ENCODE data around the gene PNPLA6. TPM values are rescaled to one million over a fixed set of nuclear protein-coding genes. Genes with fewer than 3 reads are reported as not detected.
A peak's percentile ranks its signal among the peaks of the same experiment; 100 is the strongest.

The PNPLA6 gene
- total and polyA plus RNA-seq, 5 donors from 2014 or later = 6.6 to 106 (median 7.5) TPM

- Histone ChIP-seq H3K36me3 (ENCODE audit: control insufficient read depth, insufficient read depth, low read length) (peaks cover 3% of the 10 kb centered on the region), H3K27me3 (ENCODE audit: control insufficient read depth, insufficient read depth, low read length) (no peaks in the 10 kb centered on the region), H3K27ac (ENCODE audit: insufficient read depth, low read length, poor library complexity, severe bottlenecking) (no peak overlapping the region), H3K4me1 (ENCODE audit: control insufficient read depth, insufficient read depth, low read length, poor library complexity, severe bottlenecking) (peaks cover 16% of the 10 kb centered on the region), H3K9me3 (ENCODE audit: control insufficient read depth in 2 of 2, low read length in 2 of 2) (no peaks in the 10 kb centered on the region), H3K4me3 (ENCODE audit: low read depth, low read length) (no peak overlapping the region)
- H3K36me3 Mint-ChIP-seq = no peaks in the 10 kb centered on the region
- no peak overlapping the region for H3K27ac Mint-ChIP-seq
- peaks cover 4 to 19% (median 12%) of the 10 kb centered on the region in 4 donors for H3K4me1 Mint-ChIP-seq
- peaks cover 0 to 1% (median 0%) of the 10 kb centered on the region in 7 donors for H3K9me3 Mint-ChIP-seq
- no peak for DNase-seq
- ATAC-seq (ENCODE audit: low read depth in 2 of 2) = no peak
- peak overlapping the region in 1 of 4 donors; percentile 96 for H3K4me3 Mint-ChIP-seq
- peaks cover 4% of the 10 kb centered on the region for H3K27me3 Mint-ChIP-seq
These were observed 11.0 kb upstream of the PNPLA6 start for GRCh38 chr19:7524523-7524922.

GRCh38 chr19:7524992-7525739, 10.4 kb upstream of the PNPLA6 start:
- Mint-ChIP-seq H3K27ac (no peak overlapping the region), H3K4me3 (no peak overlapping the region), H3K9me3 (peaks cover 0 to 1% (median 0%) of the 10 kb centered on the region in 7 donors), H3K27me3 (peaks cover 4% of the 10 kb centered on the region), H3K36me3 (peaks cover under 1% of the 10 kb centered on the region), H3K4me1 (peaks cover 4 to 19% (median 12%) of the 10 kb centered on the region in 4 donors)
- no peak for ATAC-seq (ENCODE audit: low read depth in 2 of 2)
- peaks cover 3% of the 10 kb centered on the region for H3K36me3 ChIP-seq (ENCODE audit: control insufficient read depth, insufficient read depth, low read length)
- H3K4me3 ChIP-seq (ENCODE audit: low read depth, low read length) = no peak overlapping the region
- no peaks in the 10 kb centered on the region for H3K27me3 ChIP-seq (ENCODE audit: control insufficient read depth, insufficient read depth, low read length)
- no peak overlapping the region for H3K27ac ChIP-seq (ENCODE audit: insufficient read depth, low read length, poor library complexity, severe bottlenecking)
- H3K4me1 ChIP-seq (ENCODE audit: control insufficient read depth, insufficient read depth, low read length, poor library complexity, severe bottlenecking) = peaks cover 16% of the 10 kb centered on the region
- no peak for DNase-seq
- H3K9me3 ChIP-seq (ENCODE audit: control insufficient read depth in 2 of 2, low read length in 2 of 2) = no peaks in the 10 kb centered on the region

- Mint-ChIP-seq H3K27me3 (no peaks in the 10 kb centered on the region), H3K36me3 (peaks cover 3% of the 10 kb centered on the region), H3K27ac (peak overlapping the region in 1 of 3 donors; percentile 92), H3K4me3 (no peak overlapping the region), H3K4me1 (peaks cover 4 to 14% (median 10%) of the 10 kb centered on the region in 4 donors), H3K9me3 (peaks cover 0 to 1% (median 0%) of the 10 kb centered on the region in 7 donors)
- Histone ChIP-seq H3K4me3 (ENCODE audit: low read depth, low read length) (no peak overlapping the region), H3K36me3 (ENCODE audit: control insufficient read depth, insufficient read depth, low read length) (peaks cover 5% of the 10 kb centered on the region), H3K27me3 (ENCODE audit: control insufficient read depth, insufficient read depth, low read length) (no peaks in the 10 kb centered on the region), H3K4me1 (ENCODE audit: control insufficient read depth, insufficient read depth, low read length, poor library complexity, severe bottlenecking) (peaks cover 16% of the 10 kb centered on the region), H3K9me3 (ENCODE audit: control insufficient read depth in 2 of 2, low read length in 2 of 2) (no peaks in the 10 kb centered on the region), H3K27ac (ENCODE audit: insufficient read depth, low read length, poor library complexity, severe bottlenecking) (no peak overlapping the region)
- DNase-seq = no peak
- ATAC-seq (ENCODE audit: low read depth in 2 of 2) = no peak
These were observed 9.2 kb upstream of the PNPLA6 start for GRCh38 chr19:7526059-7526929.

- H3K4me1 Mint-ChIP-seq = peaks cover 0 to 7% (median 3%) of the 10 kb centered on the region in 4 donors
These were observed 7.9 kb upstream of the PNPLA6 start for GRCh38 chr19:7527516-7528191.

GRCh38 chr19:7528192-7528519, 7.4 kb upstream of the PNPLA6 start:
- H3K4me1 Mint-ChIP-seq = peaks cover 0 to 9% (median 4%) of the 10 kb centered on the region in 4 donors
- Histone ChIP-seq H3K36me3 (ENCODE audit: control insufficient read depth, insufficient read depth, low read length) (peaks cover 5% of the 10 kb centered on the region), H3K27ac (ENCODE audit: insufficient read depth, low read length, poor library complexity, severe bottlenecking) (no peak overlapping the region), H3K9me3 (ENCODE audit: control insufficient read depth in 2 of 2, low read length in 2 of 2) (no peaks in the 10 kb centered on the region), H3K27me3 (ENCODE audit: control insufficient read depth, insufficient read depth, low read length) (no peaks in the 10 kb centered on the region), H3K4me3 (ENCODE audit: low read depth, low read length) (no peak overlapping the region), H3K4me1 (ENCODE audit: control insufficient read depth, insufficient read depth, low read length, poor library complexity, severe bottlenecking) (peaks cover 6% of the 10 kb centered on the region)
- no peak overlapping the region for H3K27ac Mint-ChIP-seq
- DNase-seq (no peak), ATAC-seq (ENCODE audit: low read depth in 2 of 2) (no peak)
- no peaks in the 10 kb centered on the region for H3K9me3 Mint-ChIP-seq
- H3K36me3 Mint-ChIP-seq = peaks cover 7% of the 10 kb centered on the region
- peak overlapping the region in 1 of 4 donors; percentile 38 for H3K4me3 Mint-ChIP-seq
- no peaks in the 10 kb centered on the region for H3K27me3 Mint-ChIP-seq

More at GRCh38 chr19:7527516-7528191, 7.9 kb upstream of the PNPLA6 start:
- Mint-ChIP-seq H3K4me3 (no peak overlapping the region), H3K27ac (no peak overlapping the region), H3K27me3 (no peaks in the 10 kb centered on the region), H3K9me3 (no peaks in the 10 kb centered on the region), H3K36me3 (peaks cover 7% of the 10 kb centered on the region)
- no peaks in the 10 kb centered on the region for H3K9me3 ChIP-seq (ENCODE audit: control insufficient read depth in 2 of 2, low read length in 2 of 2)
- H3K4me3 ChIP-seq (ENCODE audit: low read depth, low read length) = no peak overlapping the region
- H3K36me3 ChIP-seq (ENCODE audit: control insufficient read depth, insufficient read depth, low read length) = peaks cover 5% of the 10 kb centered on the region
- no peaks in the 10 kb centered on the region for H3K27me3 ChIP-seq (ENCODE audit: control insufficient read depth, insufficient read depth, low read length)
- ATAC-seq (ENCODE audit: low read depth in 2 of 2) = no peak
- no peak overlapping the region for H3K27ac ChIP-seq (ENCODE audit: insufficient read depth, low read length, poor library complexity, severe bottlenecking)
- peaks cover 10% of the 10 kb centered on the region for H3K4me1 ChIP-seq (ENCODE audit: control insufficient read depth, insufficient read depth, low read length, poor library complexity, severe bottlenecking)
- no peak for DNase-seq

GRCh38 chr19:7528522-7529245, 6.8 kb upstream of the PNPLA6 start:
- H3K27me3 ChIP-seq (ENCODE audit: control insufficient read depth, insufficient read depth, low read length) = no peaks in the 10 kb centered on the region
- H3K4me3 ChIP-seq (ENCODE audit: low read depth, low read length) = no peak overlapping the region
- DNase-seq = no peak
- H3K36me3 ChIP-seq (ENCODE audit: control insufficient read depth, insufficient read depth, low read length) = peaks cover 5% of the 10 kb centered on the region
- peak overlapping the region in 1 of 4 donors; percentile 38 for H3K4me3 Mint-ChIP-seq
- H3K27ac Mint-ChIP-seq = no peak overlapping the region
- H3K27ac ChIP-seq (ENCODE audit: insufficient read depth, low read length, poor library complexity, severe bottlenecking) = no peak overlapping the region
- ATAC-seq (ENCODE audit: low read depth in 2 of 2) = no peak
- H3K9me3 ChIP-seq (ENCODE audit: control insufficient read depth in 2 of 2, low read length in 2 of 2) = no peaks in the 10 kb centered on the region
- peaks cover 7% of the 10 kb centered on the region for H3K36me3 Mint-ChIP-seq
- no peaks in the 10 kb centered on the region for H3K27me3 Mint-ChIP-seq
- peaks cover 0 to 8% (median 2%) of the 10 kb centered on the region in 4 donors for H3K4me1 Mint-ChIP-seq
- H3K4me1 ChIP-seq (ENCODE audit: control insufficient read depth, insufficient read depth, low read length, poor library complexity, severe bottlenecking) = peaks cover 6% of the 10 kb centered on the region
- no peaks in the 10 kb centered on the region for H3K9me3 Mint-ChIP-seq

GRCh38 chr19:7529246-7529600, 6.3 kb upstream of the PNPLA6 start:
- Mint-ChIP-seq H3K4me1 (peaks cover 0 to 10% (median 1%) of the 10 kb centered on the region in 4 donors), H3K4me3 (peak overlapping the region in 1 of 4 donors; percentile 38), H3K36me3 (peaks cover 7% of the 10 kb centered on the region), H3K9me3 (no peaks in the 10 kb centered on the region), H3K27me3 (no peaks in the 10 kb centered on the region), H3K27ac (no peak overlapping the region)
- Histone ChIP-seq H3K27ac (ENCODE audit: insufficient read depth, low read length, poor library complexity, severe bottlenecking) (no peak overlapping the region), H3K36me3 (ENCODE audit: control insufficient read depth, insufficient read depth, low read length) (peaks cover 5% of the 10 kb centered on the region), H3K4me1 (ENCODE audit: control insufficient read depth, insufficient read depth, low read length, poor library complexity, severe bottlenecking) (peaks cover 9% of the 10 kb centered on the region), H3K4me3 (ENCODE audit: low read depth, low read length) (no peak overlapping the region), H3K27me3 (ENCODE audit: control insufficient read depth, insufficient read depth, low read length) (no peaks in the 10 kb centered on the region), H3K9me3 (ENCODE audit: control insufficient read depth in 2 of 2, low read length in 2 of 2) (no peaks in the 10 kb centered on the region)
- no peak for ATAC-seq (ENCODE audit: low read depth in 2 of 2)
- DNase-seq = no peak
